GM21619 (cell line): Measurements from ENCODE around the gene CES4A.
A peak's percentile ranks its signal among the peaks of the same experiment; 100 is the strongest.
"Not testable (repeated sequence)": the region's sequence is repeated elsewhere in the genome, so short reads cannot be mapped to it uniquely, and the experiment has no call there.

Source experiments
- ATAC-seq: cut with Tn5 transposase; IDR thresholded peaks from one replicate; pipeline ENCODE4 v1.9.1; 2021; ENCODE audit not compliant: unreplicated experiment

Gene CES4A

DNA sequence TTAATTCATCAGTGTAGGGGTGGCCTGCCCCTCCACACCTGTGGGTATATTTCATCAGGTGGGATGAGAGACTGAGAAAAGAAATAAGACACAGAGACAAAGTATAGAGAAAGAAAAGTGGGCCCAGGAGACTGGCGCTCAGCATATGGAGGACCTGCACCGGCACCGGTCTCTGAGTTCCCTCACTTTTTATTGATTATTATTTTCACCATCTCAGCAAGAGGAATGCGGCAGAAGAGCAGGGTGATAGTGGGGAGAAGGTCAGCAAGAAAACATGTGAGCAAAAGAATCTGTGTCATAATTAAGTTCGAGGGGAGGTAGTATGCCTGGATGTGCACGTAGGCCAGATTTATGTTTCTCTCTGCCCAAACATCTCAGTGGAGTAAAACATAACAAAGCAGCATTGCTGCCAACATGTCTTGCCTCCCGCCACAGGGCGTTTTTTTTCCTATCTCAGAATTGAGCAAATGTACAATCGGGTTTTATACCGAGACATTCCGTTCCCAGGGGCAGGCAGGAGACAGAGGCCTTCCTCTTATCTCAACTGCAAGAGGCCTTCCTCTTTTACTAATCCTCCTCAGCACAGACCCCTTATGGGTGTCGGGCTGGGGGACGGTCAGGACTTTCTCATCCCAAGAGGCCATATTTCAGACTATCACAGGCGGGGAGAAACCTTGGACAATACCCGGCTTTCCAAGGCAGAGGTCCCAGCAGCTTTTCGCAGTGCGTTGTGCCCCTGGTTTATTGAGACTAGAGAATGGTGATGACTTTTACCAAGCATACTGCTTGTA, 32.8 kb upstream of the CES4A start:
- not testable (repeated sequence) for ATAC-seq

DNA sequence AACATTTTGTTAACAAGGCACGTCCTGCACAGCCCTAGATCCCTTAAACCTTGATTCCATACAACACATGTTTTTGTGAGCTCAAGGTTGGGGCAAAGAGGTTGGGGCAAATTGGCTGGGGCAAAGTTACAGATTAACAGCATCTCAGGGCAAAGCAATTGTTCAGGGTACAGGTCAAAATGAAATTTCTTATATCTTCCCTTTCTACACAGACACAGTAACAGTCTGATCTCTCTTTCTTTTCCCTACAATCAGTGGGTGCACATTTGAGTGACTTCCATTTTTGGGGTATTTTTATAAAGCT, 32.3 kb upstream of the CES4A start:
- ATAC-seq, result not testable (repeated sequence)

DNA sequence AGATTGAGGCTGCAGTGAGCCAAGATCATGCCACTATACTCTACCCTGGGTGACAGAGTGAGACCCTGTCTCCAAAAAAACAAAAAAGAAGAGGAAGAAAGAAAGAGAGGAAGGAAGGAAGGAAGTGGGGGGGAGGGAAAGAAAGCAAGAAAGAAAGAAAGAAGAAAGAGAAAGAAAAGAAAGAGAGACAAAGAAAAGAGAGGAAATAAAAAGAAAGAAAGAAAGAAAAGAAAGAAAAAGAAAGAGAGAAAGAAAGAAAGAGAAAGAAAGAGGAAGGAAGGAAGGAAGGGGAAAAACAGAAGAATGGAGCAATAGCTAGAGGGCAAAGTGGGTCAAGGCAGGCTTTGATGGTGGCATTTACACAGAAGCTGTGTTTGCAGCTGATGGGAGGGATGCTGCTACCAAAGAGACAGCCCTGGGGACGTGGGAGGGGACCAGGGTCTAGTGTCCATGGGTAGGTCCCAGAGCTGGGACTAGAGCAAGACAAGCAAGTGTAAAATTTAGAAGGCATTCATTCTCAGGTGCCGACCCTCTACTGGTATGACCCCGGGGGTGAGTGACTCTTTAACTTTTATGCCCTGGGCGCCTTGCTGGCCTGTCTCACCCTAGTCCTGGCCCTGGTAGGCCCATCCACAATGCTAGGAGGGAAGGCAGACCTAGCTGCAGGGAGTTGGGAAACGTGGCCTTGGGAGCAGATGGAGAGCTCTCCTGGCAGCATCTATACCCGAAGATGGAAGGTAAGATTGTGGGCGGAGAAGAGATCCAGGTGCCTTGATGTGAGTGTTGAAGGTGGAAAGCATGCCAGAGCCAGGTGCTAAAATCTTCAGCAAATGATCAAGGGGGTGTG, 29.3 kb upstream of the CES4A start:
- no peak for ATAC-seq

DNA sequence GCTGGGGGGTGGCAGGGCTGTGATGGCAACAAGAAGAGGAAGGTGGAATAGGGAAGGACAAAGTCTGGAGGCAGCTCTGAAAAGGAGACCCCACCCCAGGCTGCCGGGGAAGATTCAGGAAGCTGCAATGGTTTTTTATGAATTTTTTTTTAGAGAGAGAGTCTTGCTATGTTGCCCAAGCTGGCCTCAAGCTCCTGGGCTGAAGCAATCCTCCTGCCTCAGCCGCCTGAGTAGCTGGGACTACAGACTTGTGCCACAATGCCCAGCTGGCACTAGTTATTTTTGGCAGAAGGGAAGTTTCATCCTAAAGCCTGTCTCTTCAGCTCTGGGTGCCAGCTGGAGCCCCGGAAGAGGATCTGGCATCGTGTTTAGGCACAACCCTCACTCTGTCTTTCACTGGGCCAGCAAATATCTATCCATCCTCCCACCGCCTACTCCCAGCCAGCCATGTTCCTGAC, 28.7 kb upstream of the CES4A start:
- no peak for ATAC-seq

DNA sequence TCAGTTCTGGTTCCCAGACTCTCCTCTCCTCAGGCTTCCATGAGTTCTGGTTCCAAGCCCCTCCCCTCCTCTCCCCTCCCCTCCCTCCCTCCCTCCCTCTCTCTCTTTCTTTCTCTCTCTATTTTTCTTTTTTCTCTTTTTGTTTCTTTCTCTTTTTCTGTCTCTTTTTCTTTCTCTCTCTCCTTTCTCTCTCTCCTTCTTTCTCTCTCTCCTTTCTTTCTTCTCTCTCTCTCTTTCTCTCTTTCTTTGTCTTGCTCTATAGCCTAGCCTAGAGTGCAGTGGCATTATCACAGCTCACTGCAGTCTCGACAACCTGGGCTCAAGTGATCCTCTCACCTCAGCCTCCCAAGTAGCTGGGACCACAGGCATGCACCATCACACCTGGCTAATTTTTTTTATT, 28.1 kb upstream of the CES4A start:
- no peak for ATAC-seq

DNA sequence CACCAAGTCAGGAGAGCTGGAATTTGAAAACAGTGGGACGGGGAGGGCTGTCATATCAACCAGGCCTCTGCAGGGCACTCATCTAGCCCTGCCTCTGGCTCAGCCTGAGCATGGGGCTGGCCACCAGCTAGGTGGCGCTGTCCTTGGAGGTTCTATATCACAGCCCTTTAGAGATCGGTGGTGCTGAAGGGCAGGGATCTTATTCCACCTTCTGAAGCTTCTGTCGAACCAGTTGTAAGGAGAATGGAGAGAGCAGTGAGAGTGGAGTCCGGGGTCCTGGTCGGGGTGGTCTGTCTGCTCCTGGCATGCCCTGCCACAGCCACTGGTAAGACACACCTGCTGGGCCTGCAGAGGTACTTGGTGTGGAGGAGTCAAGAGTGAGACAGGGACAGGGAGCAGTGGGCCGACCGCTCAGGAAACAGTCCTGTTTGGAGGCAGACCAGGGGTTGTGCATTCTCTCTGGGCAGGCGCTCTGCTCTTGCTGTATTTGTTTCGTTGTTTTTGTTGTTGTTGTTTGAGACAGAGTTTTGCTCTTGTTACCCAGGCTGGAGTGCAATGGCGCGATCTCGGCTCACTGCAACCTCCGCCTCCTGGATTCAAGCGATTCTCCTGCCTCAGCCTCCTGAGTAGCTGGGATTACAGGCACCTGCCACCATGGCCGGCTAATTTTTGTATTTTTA, 27.2 kb upstream of the CES4A start, which contains the start of gene CES3:
CES3 (plus strand) TSS at position 202 of the 680 bp plus-strand sequence; CDS start at position 244, 42 bp downstream.
- ATAC-seq, result peak; percentile 60

DNA sequence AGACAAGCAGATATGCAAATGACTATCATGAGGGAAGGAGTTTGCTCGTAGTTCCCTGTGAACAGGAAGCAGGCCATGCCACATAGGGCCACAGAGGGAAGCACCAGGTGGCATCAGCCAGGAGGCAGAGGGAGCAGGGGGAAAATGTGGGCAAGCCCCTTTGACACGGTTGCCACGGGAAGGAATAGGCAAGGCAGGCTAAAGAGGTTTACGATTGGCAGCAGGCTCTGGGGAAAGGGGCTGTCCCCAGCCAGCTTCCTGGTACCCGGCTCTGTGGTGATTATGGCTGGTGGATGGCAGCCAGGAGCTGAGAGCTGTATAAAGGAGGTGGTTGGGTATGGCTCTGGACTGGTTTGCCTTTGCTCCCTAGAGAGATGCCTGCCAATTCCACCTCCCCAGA, 26.5 kb upstream of the CES4A start:
- no peak for ATAC-seq

DNA sequence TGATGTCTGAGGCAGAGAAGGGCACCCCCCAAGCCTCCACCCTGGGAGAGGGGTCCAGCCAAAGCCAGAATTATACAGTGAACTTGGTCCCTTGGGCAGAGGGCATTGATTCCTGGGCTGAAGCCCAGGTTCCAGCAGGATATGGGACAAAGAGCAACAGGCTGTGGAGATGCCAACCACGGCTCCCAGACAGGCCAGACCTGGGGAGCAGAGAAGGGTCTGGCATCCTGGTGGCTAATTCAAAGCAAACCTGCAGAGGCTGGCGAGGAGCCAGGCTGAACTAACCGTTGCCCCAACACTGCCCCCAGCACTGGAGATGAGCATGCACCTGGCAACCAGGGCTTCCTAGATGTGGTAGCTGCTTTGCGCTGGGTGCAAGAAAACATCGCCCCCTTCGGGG, 24.3 kb upstream of the CES4A start:
- no peak for ATAC-seq

DNA sequence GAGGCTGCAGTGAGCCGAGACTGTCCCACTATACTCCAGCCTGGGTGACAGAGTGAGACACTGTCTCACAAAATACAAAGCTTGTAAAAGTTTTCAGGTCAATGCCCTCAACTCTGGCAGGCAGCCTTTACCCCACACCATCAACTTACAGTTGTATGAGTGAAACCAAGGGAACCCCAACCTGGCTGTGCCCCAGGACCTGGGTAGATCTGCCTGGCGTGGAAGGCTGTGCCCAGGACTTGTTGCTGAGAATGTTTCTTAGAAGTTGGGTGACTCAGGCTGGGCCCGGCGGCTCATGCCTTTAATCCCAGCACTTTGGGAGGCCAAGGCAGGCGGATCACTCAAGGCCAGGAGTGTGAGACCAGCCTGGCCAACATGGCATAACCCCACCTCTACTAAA, 19.5 kb upstream of the CES4A start:
- ATAC-seq, result no peak

DNA sequence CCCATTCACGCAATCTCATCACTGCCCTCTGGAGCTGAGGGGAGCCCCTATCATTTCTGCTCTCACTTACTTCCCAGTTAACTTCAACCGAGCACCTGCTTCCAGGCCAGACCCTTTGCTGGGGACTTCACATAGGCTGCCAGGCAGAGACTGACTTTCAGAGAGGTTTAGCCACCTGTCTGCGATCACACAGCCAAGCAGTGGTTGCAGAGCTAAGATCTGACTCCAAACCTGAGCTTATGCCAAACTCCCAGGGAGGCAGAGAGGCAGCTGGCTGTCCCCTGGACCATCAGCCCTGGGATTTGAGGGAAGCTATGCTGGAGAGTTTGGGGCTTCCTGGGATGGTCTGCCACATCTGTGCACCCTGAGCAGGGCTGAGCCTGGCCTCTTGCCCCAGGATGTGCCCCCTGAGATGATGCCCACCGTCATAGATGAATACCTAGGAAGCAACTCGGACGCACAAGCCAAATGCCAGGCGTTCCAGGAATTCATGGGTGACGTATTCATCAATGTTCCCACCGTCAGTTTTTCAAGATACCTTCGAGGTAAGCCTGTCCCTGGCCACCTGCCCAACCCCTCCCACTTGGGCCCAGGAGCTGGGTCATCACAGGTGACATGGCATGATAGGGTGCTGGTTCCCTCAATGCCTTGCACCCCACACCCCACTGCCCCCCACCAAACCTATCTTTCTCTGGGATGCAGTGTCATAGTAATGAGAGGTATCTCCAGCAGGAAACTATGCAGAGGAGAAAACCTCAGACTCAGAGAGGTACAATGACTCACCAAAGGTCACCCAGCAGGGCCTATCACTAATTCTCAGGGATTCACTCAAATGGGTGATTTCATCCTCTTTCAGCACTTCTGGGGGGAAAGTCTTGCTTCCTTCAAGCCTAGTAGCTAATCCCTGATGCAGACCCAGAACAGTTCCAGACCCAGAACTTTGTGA, 17.3 kb upstream of the CES4A start:
- no peak for ATAC-seq

DNA sequence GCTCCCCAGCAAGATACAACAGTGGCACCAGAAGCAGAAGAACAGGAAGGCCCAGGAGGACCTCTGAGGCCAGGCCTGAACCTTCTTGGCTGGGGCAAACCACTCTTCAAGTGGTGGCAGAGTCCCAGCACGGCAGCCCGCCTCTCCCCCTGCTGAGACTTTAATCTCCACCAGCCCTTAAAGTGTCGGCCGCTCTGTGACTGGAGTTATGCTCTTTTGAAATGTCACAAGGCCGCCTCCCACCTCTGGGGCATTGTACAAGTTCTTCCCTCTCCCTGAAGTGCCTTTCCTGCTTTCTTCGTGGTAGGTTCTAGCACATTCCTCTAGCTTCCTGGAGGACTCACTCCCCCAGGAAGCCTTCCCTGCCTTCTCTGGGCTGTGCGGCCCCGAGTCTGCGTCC, 15.4 kb upstream of the CES4A start:
- no peak for ATAC-seq

DNA sequence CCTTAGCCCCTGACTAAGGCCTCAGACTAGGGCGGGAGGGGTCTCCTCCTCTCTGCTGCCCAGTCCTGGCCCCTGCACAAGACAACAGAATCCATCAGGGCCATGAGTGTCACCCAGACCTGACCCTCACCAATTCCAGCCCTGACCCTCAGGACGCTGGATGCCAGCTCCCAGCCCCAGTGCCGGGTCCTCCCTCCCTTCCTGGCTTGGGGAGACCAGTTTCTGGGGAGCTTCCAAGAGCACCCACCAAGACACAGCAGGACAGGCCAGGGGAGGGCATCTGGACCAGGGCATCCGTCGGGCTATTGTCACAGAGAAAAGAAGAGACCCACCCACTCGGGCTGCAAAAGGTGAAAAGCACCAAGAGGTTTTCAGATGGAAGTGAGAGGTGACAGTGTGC, 14.7 kb upstream of the CES4A start:
- no peak for ATAC-seq

DNA sequence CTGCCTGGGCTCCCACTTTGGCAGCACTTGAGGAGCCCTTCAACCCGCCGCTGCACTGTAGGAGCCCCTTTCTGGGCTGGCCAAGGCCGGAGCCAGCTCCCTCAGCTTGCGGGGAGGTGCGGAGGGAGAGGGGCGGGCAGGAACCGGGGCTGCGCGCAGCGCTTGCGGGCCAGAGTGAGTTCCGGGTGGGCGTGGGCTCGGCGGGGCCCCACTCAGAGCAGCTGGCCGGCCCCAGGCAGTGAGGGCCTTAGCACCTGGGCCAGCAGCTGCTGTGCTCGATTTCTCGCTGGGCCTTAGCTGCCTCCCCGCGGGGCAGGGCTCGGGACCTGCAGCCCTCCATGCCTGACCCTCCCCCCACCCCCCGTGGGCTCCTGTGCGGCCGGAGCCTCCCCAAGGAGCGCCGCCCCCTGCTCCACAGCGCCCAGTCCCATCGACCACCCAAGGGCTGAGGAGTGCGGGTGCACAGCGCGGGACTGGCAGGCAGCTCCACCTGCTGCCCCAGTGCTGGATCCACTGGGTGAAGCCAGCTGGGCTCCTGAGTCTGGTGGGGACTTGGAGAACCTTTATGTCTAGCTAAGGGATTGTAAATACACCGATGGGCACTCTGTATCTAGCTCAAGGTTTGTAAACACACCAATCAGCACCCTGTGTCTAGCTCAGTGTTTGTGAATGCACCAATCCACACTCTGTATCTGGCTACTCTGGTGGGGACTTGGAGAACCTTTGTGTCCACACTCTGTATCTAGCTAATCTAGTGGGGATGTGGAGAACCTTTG, 14.0 kb upstream of the CES4A start:
- ATAC-seq, result not testable (repeated sequence)

DNA sequence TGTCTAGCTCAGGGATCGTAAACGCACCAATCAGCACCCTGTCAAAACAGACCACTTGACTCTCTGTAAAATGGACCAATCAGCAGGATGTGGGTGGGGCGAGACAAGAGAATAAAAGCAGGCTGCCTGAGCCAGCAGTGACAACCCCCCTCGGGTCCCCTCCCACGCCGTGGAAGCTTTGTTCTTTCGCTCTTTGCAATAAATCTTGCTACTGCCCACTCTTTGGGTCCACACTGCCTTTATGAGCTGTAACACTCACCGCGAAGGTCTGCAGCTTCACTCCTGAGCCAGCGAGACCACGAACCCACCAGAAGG, 13.5 kb upstream of the CES4A start:
- ATAC-seq, result not testable (repeated sequence)

DNA sequence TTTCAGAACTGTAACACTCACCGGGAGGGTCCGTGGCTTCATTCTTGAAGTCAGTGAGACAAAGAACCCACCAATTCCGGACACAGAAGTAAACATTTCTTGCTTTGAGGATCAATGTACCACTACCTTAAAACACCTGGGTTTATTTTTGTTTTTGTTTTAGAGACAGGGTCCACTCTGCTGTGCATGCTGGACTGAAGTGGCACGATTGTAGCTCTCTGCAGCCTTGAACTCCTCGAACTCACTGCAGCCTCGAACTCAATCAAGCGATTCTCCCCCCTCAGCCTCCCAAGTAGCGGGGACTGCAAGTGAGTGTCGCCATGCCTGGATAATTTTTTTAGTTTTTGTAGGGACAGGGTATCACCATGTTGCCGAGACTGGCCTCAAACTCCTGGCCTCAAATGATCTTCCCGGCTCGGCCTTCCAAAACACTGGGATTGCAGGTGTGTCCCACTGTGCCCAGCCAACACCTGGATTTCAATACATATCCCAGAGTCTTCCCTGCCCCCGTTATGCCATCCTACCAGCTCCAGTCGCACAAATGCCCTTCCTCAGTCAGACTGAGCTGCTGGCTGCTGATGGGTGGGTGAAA, 13.0 kb upstream of the CES4A start:
- ATAC-seq, result no peak

DNA sequence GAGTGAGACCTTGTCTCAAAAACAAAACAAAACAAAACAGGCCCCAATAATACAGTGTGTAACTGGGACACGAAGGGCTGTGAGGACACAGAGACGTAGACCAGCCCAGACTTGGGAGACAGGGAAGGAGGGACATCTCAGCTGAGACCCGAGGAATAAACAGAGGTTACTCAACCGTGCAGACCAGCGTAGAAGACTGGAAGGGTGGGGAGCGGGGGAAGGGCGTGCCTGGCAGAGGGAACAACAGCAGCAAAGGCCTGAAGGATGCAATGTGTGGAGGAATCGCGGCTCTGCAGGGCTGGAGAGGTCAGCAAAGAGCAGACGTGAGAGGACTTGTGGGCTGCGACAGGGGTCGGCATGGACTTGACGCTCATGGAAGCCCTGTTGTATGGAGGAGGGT, 11.6 kb upstream of the CES4A start:
- ATAC-seq, result no peak

DNA sequence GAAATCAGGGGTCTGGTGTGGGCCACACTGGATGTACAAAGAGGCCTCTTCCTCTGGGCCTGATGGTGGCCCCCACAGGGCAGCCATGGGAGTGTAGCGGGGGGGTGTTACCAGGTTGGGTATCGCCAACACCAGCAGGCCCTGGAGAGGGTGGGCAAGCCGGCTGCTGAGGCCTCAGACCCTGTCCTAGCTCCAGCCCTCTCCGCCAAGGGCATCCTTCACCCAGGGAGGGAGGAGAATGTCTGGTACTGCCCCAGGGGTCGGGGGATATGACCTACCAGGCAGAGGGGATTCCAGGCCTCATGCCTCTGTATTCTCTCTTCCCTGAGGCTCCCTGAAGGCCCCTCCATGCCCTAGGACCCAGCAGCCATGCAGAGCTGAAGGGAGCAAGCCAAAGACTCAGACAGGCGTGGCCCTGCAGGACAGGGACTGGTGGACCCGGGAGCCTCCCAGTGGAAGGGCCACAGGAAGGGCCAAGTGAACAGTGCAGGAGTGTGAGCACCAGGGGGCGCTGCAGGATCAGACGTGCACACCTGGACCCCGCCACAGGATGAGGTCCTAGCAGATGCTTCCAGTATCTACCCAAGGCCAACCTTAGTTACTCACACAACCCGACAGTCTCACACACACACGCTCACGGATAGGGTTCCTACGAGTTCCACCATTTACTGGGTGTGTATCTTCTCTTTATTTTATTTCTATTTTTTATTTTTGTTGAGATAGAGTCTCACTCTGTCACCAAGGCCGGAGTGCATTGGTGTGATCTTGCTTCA, 10.9 kb upstream of the CES4A start:
- ATAC-seq, result peak; percentile 71

DNA sequence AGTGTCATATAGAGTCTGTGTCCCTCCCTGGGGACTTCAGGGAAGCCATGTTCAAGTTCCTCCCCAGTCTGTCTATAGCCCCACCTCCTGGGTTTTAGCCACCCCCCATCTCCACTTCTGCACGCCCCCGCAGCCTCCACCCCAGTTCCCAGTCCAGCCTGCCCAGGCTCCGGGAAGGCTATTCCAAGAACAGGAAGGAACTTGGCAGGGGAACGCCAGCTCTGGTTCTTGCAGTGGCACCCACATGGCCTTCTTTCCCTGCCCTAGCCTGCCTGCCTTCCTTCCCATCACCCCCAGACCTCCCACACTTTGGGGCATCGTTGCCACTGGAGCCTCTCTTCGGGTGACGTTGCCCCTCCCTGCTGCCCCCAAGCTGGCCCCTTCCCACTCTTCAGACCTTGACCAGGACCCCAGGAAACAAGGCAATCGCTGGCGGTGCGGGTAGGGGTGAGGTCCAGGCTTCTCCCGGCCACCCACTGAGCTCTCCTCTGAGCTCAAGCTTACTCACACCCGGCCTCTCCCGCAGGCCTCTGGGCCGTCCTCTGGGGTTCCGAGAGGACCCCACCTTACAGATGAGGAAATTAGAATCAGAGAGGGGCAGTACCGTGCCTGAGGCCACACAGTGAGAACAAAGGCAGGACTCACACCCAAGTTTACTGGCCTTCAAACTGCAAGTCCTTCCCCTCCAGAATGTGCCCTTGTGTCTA, 9.2 kb upstream of the CES4A start:
- ATAC-seq, result no peak
